ENCODE measurements around the gene ERI2. TPM values are rescaled to one million over a fixed set of nuclear protein-coding genes. Genes with fewer than 3 reads are reported as not detected.

Gene ERI2
- total and polyA plus RNA-seq, 12 donors, result 3.2 to 13.6 (median 11.6) TPM

DNA sequence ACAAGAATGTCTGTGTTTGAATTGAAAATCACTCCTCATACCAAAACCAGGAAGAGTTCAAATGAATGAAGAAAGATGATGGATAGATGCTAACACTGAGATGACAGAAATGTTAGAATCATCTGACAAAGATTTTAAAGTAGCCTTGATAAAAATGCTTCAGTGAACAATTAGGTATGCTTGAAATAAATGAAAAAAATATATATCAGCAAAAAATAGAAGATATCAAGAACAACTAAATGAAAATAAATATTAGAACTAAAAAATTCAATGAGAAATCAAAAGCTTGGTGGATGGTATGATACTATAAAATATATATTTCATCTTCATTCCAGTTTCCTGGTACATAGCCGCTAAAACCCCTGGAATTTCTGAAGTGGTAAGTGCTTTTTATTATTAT is 51.0 kb downstream of the ERI2 start:
- intact Hi-C loops (cut with DNase I), result no loop called here
- DNase-seq (no peak), ATAC-seq (no peak)
- no peak overlapping the region for H3K27ac ChIP-seq
- H3K4me1 ChIP-seq, result no peaks in the 10 kb centered on the region
- H3K9me3 ChIP-seq, result peaks cover 0 to 3% (median 0%) of the 10 kb centered on the region in 11 donors
- TF ChIP-seq, protein P1, sequence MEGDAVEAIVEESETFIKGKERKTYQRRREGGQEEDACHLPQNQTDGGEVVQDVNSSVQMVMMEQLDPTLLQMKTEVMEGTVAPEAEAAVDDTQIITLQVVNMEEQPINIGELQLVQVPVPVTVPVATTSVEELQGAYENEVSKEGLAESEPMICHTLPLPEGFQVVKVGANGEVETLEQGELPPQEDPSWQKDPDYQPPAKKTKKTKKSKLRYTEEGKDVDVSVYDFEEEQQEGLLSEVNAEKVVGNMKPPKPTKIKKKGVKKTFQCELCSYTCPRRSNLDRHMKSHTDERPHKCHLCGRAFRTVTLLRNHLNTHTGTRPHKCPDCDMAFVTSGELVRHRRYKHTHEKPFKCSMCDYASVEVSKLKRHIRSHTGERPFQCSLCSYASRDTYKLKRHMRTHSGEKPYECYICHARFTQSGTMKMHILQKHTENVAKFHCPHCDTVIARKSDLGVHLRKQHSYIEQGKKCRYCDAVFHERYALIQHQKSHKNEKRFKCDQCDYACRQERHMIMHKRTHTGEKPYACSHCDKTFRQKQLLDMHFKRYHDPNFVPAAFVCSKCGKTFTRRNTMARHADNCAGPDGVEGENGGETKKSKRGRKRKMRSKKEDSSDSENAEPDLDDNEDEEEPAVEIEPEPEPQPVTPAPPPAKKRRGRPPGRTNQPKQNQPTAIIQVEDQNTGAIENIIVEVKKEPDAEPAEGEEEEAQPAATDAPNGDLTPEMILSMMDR (IDR thresholded peaks at IDR 0.05), result no peak
- no peaks in the 10 kb centered on the region for H3K36me3 ChIP-seq
- H3K4me3 ChIP-seq, result no peak overlapping the region
- H3K27me3 ChIP-seq, result no peaks in the 10 kb centered on the region
- WGBS, 2 donors, result 73 to 86% methylated on average over 1 of the region's 1 CpG

DNA sequence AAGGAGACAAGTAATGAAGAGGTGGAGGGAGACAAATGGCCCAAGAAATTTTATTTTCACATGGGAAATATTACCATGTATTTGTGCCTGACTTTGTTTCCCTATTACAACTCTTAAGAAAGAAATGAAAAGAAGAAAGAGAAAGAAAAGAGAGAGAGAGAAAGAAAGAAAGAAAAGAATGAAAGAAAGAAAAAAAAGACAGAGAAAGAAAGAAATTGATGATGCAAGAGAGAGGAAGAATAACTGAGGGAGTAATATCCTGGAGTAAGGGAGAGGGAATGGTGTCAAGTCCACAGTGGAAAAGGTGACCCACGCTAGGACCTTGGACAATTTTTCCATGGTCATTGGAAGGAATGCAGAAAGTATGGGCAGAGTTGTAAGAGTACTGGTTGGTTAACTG is 52.5 kb downstream of the ERI2 start:
- H3K36me3 ChIP-seq, result no peaks in the 10 kb centered on the region
- peaks cover 0 to 3% (median 0%) of the 10 kb centered on the region in 11 donors for H3K9me3 ChIP-seq
- TF ChIP-seq, protein P1 (IDR thresholded peaks at IDR 0.05), result no peak
- no peaks in the 10 kb centered on the region for H3K27me3 ChIP-seq
- DNase-seq (no peak), ATAC-seq (no peak)
- H3K27ac ChIP-seq, result no peak overlapping the region
- no peaks in the 10 kb centered on the region for H3K4me1 ChIP-seq
- H3K4me3 ChIP-seq, result no peak overlapping the region
- 55 to 64% methylated on average over 1 of the region's 1 CpG for WGBS, 2 donors
- intact Hi-C loops (cut with DNase I), result no loop called here

DNA sequence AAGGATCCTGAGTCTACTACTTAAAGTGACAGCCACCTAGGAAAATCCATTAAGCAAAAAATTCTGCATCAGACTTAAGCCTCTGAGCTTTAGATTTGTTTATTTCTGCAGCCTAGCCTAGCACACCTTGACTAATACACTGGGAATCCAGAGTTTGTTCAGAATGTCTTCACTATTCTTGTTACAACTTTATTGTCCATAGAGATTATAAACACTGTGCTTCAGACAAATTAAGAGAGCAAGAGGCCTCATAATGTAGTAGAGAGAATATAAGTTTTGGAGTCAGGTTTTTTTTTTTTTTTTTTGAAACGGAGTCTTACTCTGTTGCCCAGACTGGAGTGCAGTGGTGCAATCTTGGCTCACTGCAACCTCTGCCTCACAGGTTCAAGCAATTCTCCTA is 55.7 kb downstream of the ERI2 start:
- DNase-seq (no peak), ATAC-seq (no peak)
- Histone ChIP-seq H3K36me3 (no peaks in the 10 kb centered on the region), H3K9me3 (peaks cover 0 to 22% (median 6%) of the 10 kb centered on the region in 11 donors), H3K4me3 (no peak overlapping the region), H3K27ac (no peak overlapping the region), H3K4me1 (no peaks in the 10 kb centered on the region), H3K27me3 (no peaks in the 10 kb centered on the region)
- TF ChIP-seq, protein P1 (IDR thresholded peaks at IDR 0.05), result no peak
- intact Hi-C loops (cut with DNase I), result no loop called here
- WGBS, 2 donors, result 91 to 100% methylated on average over 1 of the region's 1 CpG

DNA sequence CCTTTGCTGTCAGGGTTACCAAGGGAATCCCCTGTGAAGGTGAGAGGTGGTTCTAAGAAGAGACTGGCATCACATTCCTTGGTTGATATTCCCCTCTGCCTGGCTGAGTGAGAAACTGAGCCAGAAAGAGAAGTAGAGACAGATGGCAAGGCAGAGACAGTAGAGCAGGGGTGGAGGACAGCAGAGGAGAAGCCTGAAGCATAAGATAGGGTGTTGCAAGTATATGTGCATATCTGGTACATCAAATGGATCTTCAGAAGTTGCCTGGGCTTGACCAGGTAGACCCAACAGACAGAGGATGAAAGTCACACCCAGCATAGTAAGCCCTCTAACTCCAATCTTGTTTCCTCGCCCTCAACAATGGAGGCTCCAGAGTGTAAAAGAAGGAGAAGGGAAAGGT is 56.8 kb downstream of the ERI2 start:
- H3K27ac ChIP-seq, result no peak overlapping the region
- no peak for ATAC-seq
- intact Hi-C loops (cut with DNase I), result no loop called here

More for the DNA sequence above, 56.8 kb downstream of the ERI2 start:
- no peak for DNase-seq
- no peak overlapping the region for H3K4me3 ChIP-seq
- WGBS, 2 donors, result 96 to 100% methylated on average over 1 of the region's 1 CpG
- H3K36me3 ChIP-seq, result no peaks in the 10 kb centered on the region
- TF ChIP-seq, protein P1 (IDR thresholded peaks at IDR 0.05), result no peak
- H3K4me1 ChIP-seq, result peaks cover 0 to 10% (median 0%) of the 10 kb centered on the region in 9 donors
- H3K27me3 ChIP-seq, result no peaks in the 10 kb centered on the region
- peaks cover 0 to 22% (median 6%) of the 10 kb centered on the region in 11 donors for H3K9me3 ChIP-seq
